HG03139 (cell line): ENCODE data around the gene JHY.

Experiments used
- ATAC-seq: cut with Tn5 transposase; IDR thresholded peaks from one replicate; pipeline ENCODE4 v1.9.1; 2021; ENCODE audit not compliant: unreplicated experiment

Gene JHY

DNA sequence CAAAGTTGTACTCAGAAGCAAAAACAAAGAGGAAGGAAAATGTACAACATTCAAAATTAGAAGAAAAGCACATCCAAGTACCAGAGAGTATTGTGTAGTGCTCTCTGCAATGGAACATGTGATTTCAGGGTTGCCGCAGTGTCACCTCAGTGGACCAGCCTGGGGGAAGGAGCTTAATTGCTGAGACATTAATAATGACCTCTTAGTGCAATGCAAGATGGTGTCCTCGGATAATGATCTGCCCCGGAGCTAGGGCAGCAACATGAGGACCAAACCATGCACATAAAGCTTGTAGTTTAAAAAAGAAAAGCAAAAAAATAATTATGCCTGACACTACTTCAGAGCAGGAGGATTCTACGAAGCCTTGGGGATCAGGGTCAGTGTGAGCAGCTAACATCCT lies 11.3 kb upstream of the JHY start:
- no peak for ATAC-seq

- ATAC-seq, result no peak
Observed at GRCh38 chr11:122872046-122872445, 10.5 kb upstream of the JHY start.

DNA sequence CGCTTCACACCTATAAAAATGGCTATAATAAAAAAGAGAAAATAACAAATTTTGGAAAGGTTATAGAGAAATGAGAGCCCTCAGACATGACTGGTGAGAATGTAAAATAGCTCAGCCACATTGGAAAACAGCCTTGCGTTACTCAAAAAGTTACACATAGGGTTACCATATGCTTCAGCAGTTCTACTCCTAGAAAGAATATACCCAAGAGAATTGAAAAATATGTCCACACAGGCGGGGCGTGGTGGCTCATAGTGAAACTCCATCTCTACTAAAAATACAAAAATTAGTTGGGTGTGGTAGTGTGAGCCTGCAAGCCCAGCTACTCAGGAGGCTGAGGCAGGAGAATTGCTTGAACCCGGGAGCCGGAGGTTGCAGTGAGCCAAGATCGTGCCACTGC lies 7.6 kb upstream of the JHY start:
- ATAC-seq, result no peak

DNA sequence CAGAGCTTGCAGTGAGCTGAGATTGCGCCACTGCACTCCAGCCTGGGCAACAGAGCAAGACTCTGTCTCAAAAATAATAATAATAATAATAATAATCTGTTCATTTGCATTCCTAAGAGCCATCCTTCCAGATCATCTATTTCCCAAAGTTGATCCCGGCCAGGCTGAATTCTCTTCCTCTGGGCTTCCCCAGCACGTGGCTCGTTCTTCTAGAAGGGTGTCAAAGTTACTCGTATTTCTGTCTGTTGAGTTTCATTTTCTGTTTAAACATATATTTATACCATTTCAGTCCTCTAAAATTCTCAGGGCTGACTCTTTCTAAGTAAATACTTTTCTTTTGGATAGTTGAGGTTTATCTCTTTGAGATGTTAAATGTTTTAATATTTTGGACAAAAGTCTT lies 4.8 kb upstream of the JHY start:
- no peak for ATAC-seq

DNA sequence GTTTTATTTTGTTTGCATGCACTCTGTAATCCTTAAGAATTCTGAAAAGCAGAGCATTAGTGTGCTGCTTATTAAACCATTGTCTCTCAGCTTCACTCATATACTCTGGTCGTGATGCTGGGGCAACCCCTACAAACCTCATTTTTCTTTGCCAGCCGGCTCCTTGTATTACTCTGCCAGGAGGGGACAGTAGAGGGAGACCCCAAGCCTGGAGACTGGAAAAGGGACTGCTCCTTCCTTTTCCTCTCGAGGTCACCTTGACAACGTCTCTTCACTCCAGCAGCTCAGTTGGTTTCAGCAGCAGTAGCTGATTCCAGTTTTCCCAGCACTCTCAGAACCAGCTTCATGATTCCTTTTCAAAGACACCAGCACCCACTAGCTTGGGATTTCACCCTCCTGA lies 2.8 kb upstream of the JHY start:
- no peak for ATAC-seq

DNA sequence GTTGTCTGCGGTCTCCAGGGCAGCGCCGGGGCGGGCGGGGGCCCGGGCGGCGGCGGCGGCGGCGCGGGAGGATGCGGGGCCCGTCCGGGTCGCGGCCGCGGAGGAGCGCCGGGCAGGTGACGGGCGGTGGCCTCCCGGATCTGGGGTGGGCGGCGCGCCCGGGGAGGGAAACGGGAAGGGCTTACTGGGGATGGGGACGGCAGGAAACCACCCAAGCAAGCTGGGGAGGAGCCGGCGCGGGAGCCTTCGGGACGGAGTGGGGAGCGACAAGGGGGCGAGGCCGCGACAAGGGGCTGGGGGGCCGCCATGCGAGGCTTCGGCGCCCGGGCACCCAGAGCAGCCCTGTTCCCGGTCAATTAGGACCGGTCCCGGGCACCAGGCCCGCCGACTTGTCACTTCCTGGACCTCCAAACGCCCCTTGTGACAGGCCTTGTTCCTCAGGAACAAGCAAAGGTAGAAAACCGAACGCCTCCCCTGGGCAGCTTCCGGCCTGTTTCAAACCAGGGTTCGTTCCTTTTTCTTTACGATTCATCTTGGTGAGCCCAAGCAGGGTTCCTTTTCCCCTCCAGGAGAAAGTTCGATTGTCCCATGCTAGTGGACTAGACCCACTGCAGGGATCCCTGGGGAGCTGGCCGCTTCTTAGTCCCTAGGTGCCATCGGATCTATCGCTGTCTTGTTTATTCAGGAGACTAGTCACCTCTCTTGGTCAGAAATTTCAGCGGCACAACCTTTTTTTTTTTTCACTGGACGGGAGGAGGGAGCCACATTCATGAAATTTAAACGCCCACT lies 492 bp downstream of the JHY start:
- no peak for ATAC-seq

- no peak for ATAC-seq
Observed at GRCh38 chr11:122883646-122883979, 1.1 kb downstream of the JHY start.

DNA sequence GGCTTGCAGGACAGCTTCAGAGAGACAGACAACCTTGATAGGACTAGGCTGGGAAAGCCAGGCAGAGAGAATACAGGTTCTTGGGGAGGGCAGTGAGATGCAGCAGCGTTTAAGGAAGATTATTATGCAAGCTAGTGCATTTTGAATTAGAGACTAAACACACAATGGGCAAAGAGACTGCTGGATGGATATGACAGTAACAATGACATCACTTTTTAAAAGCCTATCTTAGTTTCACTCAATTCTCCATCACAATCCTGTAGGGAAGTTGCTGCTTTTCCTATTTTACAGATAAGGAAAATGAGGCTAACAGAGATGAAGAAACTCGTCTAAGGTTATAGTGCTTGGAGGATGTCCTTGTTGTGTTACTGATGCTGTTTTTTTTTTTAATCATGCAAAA lies 5.6 kb downstream of the JHY start:
- ATAC-seq, result no peak

GRCh38 chr11:122893131-122893530 lies 10.6 kb downstream of the JHY start:
- ATAC-seq, result no peak

GRCh38 chr11:122895563-122895962 lies 13.0 kb downstream of the JHY start:
- no peak for ATAC-seq

GRCh38 chr11:122897606-122898210 lies 15.1 kb downstream of the JHY start:
- no peak for ATAC-seq

GRCh38 chr11:122898799-122899198 lies 16.2 kb downstream of the JHY start:
- ATAC-seq, result no peak

- no peak for ATAC-seq
Observed at GRCh38 chr11:122900587-122901202, 18.1 kb downstream of the JHY start.

GRCh38 chr11:122902951-122903350 lies 20.4 kb downstream of the JHY start:
- no peak for ATAC-seq

GRCh38 chr11:122910775-122911174 lies 28.2 kb downstream of the JHY start:
- ATAC-seq, result no peak

GRCh38 chr11:122917311-122917710 lies 34.8 kb downstream of the JHY start:
- no peak for ATAC-seq

GRCh38 chr11:122918734-122919133 lies 36.2 kb downstream of the JHY start:
- no peak for ATAC-seq

- ATAC-seq, result no peak
Observed at GRCh38 chr11:122920579-122920978, 38.0 kb downstream of the JHY start.

GRCh38 chr11:122922893-122923292 lies 40.3 kb downstream of the JHY start:
- no peak for ATAC-seq

GRCh38 chr11:122923302-122923701 lies 40.7 kb downstream of the JHY start:
- ATAC-seq, result no peak

DNA sequence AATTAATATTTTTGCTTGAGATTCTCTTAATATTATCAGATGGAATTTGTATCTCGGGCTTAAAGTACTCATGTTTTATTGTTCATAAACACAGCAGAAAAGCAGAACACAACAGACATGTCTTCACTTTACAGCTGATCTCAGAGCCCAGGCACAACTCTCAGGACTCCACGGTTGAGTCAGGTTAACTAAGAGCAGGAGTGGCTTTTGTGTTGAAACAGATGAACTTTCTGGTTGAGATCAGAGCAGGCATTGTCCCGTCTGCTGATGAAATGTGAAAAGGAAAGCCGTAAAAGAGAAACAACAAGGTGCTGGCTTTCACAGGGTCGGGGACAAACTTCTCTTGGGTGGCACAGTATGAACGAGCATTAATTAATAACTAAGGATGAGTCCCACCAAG lies 49.0 kb downstream of the JHY start:
- ATAC-seq, result no peak

DNA sequence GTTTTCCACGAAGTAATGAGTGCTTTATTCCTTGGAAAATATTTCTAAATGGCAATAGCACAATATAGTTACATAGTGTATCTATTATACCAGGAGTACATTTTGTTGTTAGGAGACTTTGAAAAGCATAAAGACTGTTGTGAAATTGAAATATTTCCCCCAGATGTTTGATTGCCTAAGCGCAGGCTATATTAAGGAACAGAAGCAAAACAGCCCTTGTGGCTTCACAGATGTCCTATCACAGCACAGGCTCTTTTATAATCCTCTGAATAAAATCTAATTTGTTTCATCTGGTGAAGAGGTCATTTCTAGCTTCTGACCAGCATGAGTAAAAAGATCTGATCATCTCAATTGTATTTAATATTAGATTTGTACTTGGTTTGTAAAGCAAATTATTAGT lies 50.9 kb downstream of the JHY start:
- no peak for ATAC-seq

GRCh38 chr11:122937983-122938382 lies 55.4 kb downstream of the JHY start:
- ATAC-seq, result no peak
